Lower leg skin (tissue), 4 donors: ENCODE results near the gene GADD45B. TPM values are rescaled to one million over a fixed set of nuclear protein-coding genes. Genes with fewer than 3 reads are reported as not detected.

ENCODE experiments used
- DNase-seq, 2 donors: peaks; one replicate each; pipeline ENCODE4 v3.0.0-alpha.2; 2019; ENCODE audit warnings: low spot score in 2 of 2
- H3K4me3 ChIP-seq: fragments of 200-600 bp; sonication (generic); 2 replicates; pipeline ENCODE4 v1.5.1; 2017; ENCODE audit warnings: mild to moderate bottlenecking, low read depth; ENCODE audit not compliant: poor library complexity, severe bottlenecking
- CTCF ChIP-seq, 3 donors: fragments of 450-650 bp; IDR thresholded peaks; one replicate each; pipeline ENCODE4 v1.5.1; 2016; ENCODE audit warnings: antibody characterized with exemption in 3 of 3, mild to moderate bottlenecking in 3 of 3, moderate library complexity in 2 of 3
- POLR2A ChIP-seq, 2 donors: fragments of 450-650 bp; IDR thresholded peaks; one replicate each; pipeline ENCODE4 v1.6.1; 2016 to 2017; ENCODE audit warnings: antibody characterized with exemption in 2 of 2, mild to moderate bottlenecking in 1 of 2, moderate library complexity in 1 of 2
- WGBS, 2 donors: methylation state at CpG; one replicate each; pipeline ENCODE4 v1.1.5; 2018; 5-methylcytosine and 5-hydroxymethylcytosine counted together
- intact Hi-C: fragments of 100-400 bp; cut with DNase I; formaldehyde crosslinking; loops from one replicate; pipeline ENCODE4 v1.15.0; 2023; ENCODE audit warnings: low total_unique reads
- total RNA-seq, 4 donors: library from RNA; depleted of rRNA; stranded (reverse); fragments of >200 nt; gene quantifications; one replicate each; pipeline ENCODE4 v1.1.0, GENCODE V29; 2016

GADD45B gene
- total RNA-seq, 4 donors from 2014 or later, result 74.0 to 205 (median 106) TPM

- intact Hi-C loops, result no loop called here
- DNase-seq, result no peak
- no peak overlapping the region for H3K4me3 ChIP-seq
- 96 to 97% methylated on average over 21 to 22 of the region's 22 CpGs for WGBS, 2 donors
- TF ChIP-seq CTCF (IDR thresholded peaks at IDR 0.05) (no peak), POLR2A (IDR thresholded peaks at IDR 0.05) (no peak)
Observed at GRCh38 chr19:2434267-2434666, 41.7 kb upstream of the GADD45B start.

GRCh38 chr19:2434721-2435265 lies 41.1 kb upstream of the GADD45B start:
- intact Hi-C loops, result no loop called here
- TF ChIP-seq CTCF (IDR thresholded peaks at IDR 0.05), result no peak
- no peak for TF ChIP-seq POLR2A (IDR thresholded peaks at IDR 0.05)
- no peak for DNase-seq
- WGBS, 2 donors, result 89 to 95% methylated on average over 22 to 33 of the region's 42 CpGs
- no peak overlapping the region for H3K4me3 ChIP-seq

GRCh38 chr19:2436384-2436783 lies 39.5 kb upstream of the GADD45B start:
- no peak for TF ChIP-seq POLR2A (IDR thresholded peaks at IDR 0.05)
- no peak for TF ChIP-seq CTCF (IDR thresholded peaks at IDR 0.05)
- intact Hi-C loops, result no loop called here
- no peak overlapping the region for H3K4me3 ChIP-seq
- DNase-seq, result no peak
- WGBS, 2 donors, result 93 to 97% methylated on average over 39 of the region's 39 CpGs

- no peak overlapping the region for H3K4me3 ChIP-seq
- DNase-seq, result no peak
- WGBS, 2 donors, result 93 to 98% methylated on average over 9 to 15 of the region's 15 CpGs
- no peak for TF ChIP-seq POLR2A (IDR thresholded peaks at IDR 0.05)
- TF ChIP-seq CTCF (IDR thresholded peaks at IDR 0.05), result no peak
- intact Hi-C loops, result no loop called here
Observed at GRCh38 chr19:2436926-2437325, 39.0 kb upstream of the GADD45B start.

- H3K4me3 ChIP-seq, result no peak overlapping the region
- WGBS, 2 donors, result 94 to 99% methylated on average over 17 to 20 of the region's 20 CpGs
- no peak for DNase-seq
- intact Hi-C loops, result no loop called here
- TF ChIP-seq POLR2A (IDR thresholded peaks at IDR 0.05) (no peak), CTCF (IDR thresholded peaks at IDR 0.05) (no peak)
Observed at GRCh38 chr19:2438178-2438577, 37.7 kb upstream of the GADD45B start.

GRCh38 chr19:2440515-2440914 lies 35.4 kb upstream of the GADD45B start:
- no peak for DNase-seq
- no peak for TF ChIP-seq POLR2A (IDR thresholded peaks at IDR 0.05)
- TF ChIP-seq CTCF (IDR thresholded peaks at IDR 0.05), result no peak
- no peak overlapping the region for H3K4me3 ChIP-seq
- WGBS, 2 donors, result 90 to 100% methylated on average over 1 of the region's 1 CpG
- intact Hi-C loops, result no loop called here
